Measurements from ENCODE around the gene GOLPH3. TPM values are rescaled to one million over a fixed set of nuclear protein-coding genes. Genes with fewer than 3 reads are reported as not detected.

GOLPH3 gene
- total and polyA plus RNA-seq, 4 donors: 64.1 to 116 (median 68.5) TPM

DNA sequence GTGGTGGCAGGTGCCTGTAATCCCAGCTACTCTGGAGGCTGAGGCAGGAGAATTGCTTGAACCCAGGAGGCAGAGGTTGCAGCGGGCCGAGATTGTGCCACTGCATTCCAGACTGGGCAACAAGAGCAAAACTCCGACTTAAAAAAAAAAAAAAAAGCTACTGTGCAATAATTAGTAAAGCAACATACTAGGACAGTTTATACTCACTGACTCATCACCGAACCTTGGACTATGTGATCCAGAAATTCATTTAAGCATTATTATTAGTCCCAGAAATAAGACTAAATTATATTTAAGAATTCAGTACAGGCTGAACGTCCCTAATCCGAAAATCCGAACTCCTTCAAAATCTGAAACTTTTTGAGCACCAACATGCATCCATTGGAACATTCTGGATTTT lies 37.8 kb downstream of the GOLPH3 start:
- Histone ChIP-seq H3K4me3 (ENCODE audit: low read depth in 1 of 3, low read length in 3 of 3) (no peak overlapping the region), H3K9ac (ENCODE audit: low read depth in 1 of 2, low read length in 2 of 2) (no peak overlapping the region), H3K9me3 (ENCODE audit: control insufficient read depth in 4 of 4, low read length in 3 of 4) (no peaks in the 10 kb centered on the region), H3K27ac (ENCODE audit: low read depth in 1 of 2, low read length in 2 of 2) (no peak overlapping the region), H3K4me1 (ENCODE audit: control insufficient read depth in 4 of 4, insufficient read depth in 4 of 4, low read length in 3 of 4) (no peaks in the 10 kb centered on the region), H3K36me3 (ENCODE audit: control insufficient read depth in 4 of 4, insufficient read depth in 3 of 4, low read depth in 1 of 4, low read length in 3 of 4) (peaks cover 4 to 30% (median 18%) of the 10 kb centered on the region in 4 donors), H3K27me3 (ENCODE audit: control insufficient read depth in 4 of 4, insufficient read depth in 4 of 4, low read length in 3 of 4) (no peaks in the 10 kb centered on the region)
- 90% methylated on average over 7 of the region's 7 CpGs for WGBS
- TF ChIP-seq, protein P1, sequence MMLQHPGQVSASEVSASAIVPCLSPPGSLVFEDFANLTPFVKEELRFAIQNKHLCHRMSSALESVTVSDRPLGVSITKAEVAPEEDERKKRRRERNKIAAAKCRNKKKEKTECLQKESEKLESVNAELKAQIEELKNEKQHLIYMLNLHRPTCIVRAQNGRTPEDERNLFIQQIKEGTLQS (IDR thresholded peaks at IDR 0.05): no peak
- TF ChIP-seq HNF4A (conservative IDR thresholded peaks at IDR 0.05) (no peak), FOXA2 (IDR thresholded peaks at IDR 0.05) (no peak), EGR1 (IDR thresholded peaks at IDR 0.05; ENCODE audit: low read depth in 2 of 2) (no peak), GABPA (IDR thresholded peaks at IDR 0.05 in 1 of 2, conservative IDR thresholded peaks at IDR 0.05 in 1 of 2) (no peak), SP1 (IDR thresholded peaks at IDR 0.05) (no peak), FOXA1 (IDR thresholded peaks at IDR 0.05) (no peak), JUND (IDR thresholded peaks at IDR 0.05) (no peak)
- TF ChIP-seq, protein P2, sequence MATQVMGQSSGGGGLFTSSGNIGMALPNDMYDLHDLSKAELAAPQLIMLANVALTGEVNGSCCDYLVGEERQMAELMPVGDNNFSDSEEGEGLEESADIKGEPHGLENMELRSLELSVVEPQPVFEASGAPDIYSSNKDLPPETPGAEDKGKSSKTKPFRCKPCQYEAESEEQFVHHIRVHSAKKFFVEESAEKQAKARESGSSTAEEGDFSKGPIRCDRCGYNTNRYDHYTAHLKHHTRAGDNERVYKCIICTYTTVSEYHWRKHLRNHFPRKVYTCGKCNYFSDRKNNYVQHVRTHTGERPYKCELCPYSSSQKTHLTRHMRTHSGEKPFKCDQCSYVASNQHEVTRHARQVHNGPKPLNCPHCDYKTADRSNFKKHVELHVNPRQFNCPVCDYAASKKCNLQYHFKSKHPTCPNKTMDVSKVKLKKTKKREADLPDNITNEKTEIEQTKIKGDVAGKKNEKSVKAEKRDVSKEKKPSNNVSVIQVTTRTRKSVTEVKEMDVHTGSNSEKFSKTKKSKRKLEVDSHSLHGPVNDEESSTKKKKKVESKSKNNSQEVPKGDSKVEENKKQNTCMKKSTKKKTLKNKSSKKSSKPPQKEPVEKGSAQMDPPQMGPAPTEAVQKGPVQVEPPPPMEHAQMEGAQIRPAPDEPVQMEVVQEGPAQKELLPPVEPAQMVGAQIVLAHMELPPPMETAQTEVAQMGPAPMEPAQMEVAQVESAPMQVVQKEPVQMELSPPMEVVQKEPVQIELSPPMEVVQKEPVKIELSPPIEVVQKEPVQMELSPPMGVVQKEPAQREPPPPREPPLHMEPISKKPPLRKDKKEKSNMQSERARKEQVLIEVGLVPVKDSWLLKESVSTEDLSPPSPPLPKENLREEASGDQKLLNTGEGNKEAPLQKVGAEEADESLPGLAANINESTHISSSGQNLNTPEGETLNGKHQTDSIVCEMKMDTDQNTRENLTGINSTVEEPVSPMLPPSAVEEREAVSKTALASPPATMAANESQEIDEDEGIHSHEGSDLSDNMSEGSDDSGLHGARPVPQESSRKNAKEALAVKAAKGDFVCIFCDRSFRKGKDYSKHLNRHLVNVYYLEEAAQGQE (IDR thresholded peaks at IDR 0.05): no peak
- TF ChIP-seq, protein P3, sequence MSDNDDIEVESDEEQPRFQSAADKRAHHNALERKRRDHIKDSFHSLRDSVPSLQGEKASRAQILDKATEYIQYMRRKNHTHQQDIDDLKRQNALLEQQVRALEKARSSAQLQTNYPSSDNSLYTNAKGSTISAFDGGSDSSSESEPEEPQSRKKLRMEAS (IDR thresholded peaks at IDR 0.05): no peak
- TF ChIP-seq, protein P4, sequence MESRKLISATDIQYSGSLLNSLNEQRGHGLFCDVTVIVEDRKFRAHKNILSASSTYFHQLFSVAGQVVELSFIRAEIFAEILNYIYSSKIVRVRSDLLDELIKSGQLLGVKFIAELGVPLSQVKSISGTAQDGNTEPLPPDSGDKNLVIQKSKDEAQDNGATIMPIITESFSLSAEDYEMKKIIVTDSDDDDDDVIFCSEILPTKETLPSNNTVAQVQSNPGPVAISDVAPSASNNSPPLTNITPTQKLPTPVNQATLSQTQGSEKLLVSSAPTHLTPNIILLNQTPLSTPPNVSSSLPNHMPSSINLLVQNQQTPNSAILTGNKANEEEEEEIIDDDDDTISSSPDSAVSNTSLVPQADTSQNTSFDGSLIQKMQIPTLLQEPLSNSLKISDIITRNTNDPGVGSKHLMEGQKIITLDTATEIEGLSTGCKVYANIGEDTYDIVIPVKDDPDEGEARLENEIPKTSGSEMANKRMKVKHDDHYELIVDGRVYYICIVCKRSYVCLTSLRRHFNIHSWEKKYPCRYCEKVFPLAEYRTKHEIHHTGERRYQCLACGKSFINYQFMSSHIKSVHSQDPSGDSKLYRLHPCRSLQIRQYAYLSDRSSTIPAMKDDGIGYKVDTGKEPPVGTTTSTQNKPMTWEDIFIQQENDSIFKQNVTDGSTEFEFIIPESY (IDR thresholded peaks at IDR 0.05): no peak
- TF ChIP-seq, protein P5, sequence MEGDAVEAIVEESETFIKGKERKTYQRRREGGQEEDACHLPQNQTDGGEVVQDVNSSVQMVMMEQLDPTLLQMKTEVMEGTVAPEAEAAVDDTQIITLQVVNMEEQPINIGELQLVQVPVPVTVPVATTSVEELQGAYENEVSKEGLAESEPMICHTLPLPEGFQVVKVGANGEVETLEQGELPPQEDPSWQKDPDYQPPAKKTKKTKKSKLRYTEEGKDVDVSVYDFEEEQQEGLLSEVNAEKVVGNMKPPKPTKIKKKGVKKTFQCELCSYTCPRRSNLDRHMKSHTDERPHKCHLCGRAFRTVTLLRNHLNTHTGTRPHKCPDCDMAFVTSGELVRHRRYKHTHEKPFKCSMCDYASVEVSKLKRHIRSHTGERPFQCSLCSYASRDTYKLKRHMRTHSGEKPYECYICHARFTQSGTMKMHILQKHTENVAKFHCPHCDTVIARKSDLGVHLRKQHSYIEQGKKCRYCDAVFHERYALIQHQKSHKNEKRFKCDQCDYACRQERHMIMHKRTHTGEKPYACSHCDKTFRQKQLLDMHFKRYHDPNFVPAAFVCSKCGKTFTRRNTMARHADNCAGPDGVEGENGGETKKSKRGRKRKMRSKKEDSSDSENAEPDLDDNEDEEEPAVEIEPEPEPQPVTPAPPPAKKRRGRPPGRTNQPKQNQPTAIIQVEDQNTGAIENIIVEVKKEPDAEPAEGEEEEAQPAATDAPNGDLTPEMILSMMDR (IDR thresholded peaks at IDR 0.05; ENCODE audit: low read depth, low read length, missing input control): no peak
- no peak for DNase-seq (ENCODE audit: low spot score)

DNA sequence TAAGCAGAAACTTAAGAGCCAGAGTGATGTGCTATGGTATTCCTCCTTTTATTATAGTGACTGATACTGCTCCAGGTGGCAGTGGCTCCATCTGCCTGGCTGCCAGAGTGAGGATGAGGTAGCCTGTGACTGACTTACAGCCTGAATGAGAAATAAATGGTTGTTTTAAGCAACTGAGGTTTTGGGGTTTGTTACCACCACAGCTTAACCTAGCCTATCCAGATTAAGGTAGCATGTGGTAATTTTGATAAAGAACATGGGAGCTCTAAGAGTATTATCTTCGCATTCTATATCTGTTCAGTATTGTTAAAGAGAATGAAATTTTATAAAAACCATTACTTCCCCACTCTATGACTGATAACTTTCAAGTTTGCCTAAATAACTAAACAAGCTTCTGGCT lies 39.0 kb downstream of the GOLPH3 start:
- Histone ChIP-seq H3K36me3 (ENCODE audit: control insufficient read depth in 4 of 4, insufficient read depth in 3 of 4, low read depth in 1 of 4, low read length in 3 of 4) (peaks cover 4 to 25% (median 19%) of the 10 kb centered on the region in 4 donors), H3K27ac (ENCODE audit: low read depth in 1 of 2, low read length in 2 of 2) (no peak overlapping the region), H3K9ac (ENCODE audit: low read depth in 1 of 2, low read length in 2 of 2) (no peak overlapping the region), H3K4me3 (ENCODE audit: low read depth in 1 of 3, low read length in 3 of 3) (no peak overlapping the region), H3K27me3 (ENCODE audit: control insufficient read depth in 4 of 4, insufficient read depth in 4 of 4, low read length in 3 of 4) (no peaks in the 10 kb centered on the region), H3K4me1 (ENCODE audit: control insufficient read depth in 4 of 4, insufficient read depth in 4 of 4, low read length in 3 of 4) (no peaks in the 10 kb centered on the region), H3K9me3 (ENCODE audit: control insufficient read depth in 4 of 4, low read length in 3 of 4) (no peaks in the 10 kb centered on the region)
- 97% methylated on average over 1 of the region's 1 CpG for WGBS
- DNase-seq (ENCODE audit: low spot score): no peak
- TF ChIP-seq, protein P1 (IDR thresholded peaks at IDR 0.05): no peak
- TF ChIP-seq SP1 (IDR thresholded peaks at IDR 0.05) (no peak), FOXA1 (IDR thresholded peaks at IDR 0.05) (no peak), TAF1 (conservative IDR thresholded peaks at IDR 0.05) (no peak), HNF4G (IDR thresholded peaks at IDR 0.05) (no peak), RAD21 (IDR thresholded peaks at IDR 0.05) (no peak), FOXA2 (IDR thresholded peaks at IDR 0.05) (no peak), JUND (IDR thresholded peaks at IDR 0.05) (no peak), HNF4A (conservative IDR thresholded peaks at IDR 0.05) (no peak), NR2F2 (IDR thresholded peaks at IDR 0.05) (no peak), GABPA (IDR thresholded peaks at IDR 0.05 in 1 of 2, conservative IDR thresholded peaks at IDR 0.05 in 1 of 2) (no peak)
- TF ChIP-seq, protein P3 (IDR thresholded peaks at IDR 0.05): no peak
- TF ChIP-seq, protein P4 (IDR thresholded peaks at IDR 0.05): no peak
- TF ChIP-seq, protein P2 (IDR thresholded peaks at IDR 0.05): no peak
